Fibroblast of lung (primary cell): ENCODE measurements around the gene PLTP. TPM values are rescaled to one million over a fixed set of nuclear protein-coding genes. Genes with fewer than 3 reads are reported as not detected.

Experiments
- DNase-seq, 2 donors: peaks; one replicate each; pipeline versions ENCODE4 v3.0.0 to v3.0.0-alpha.2; 2010; ENCODE audit warnings: low read depth in 2 of 2
- H2AFZ ChIP-seq: 2 replicates; pipeline ENCODE4 v1.5.1; 2012; ENCODE audit warnings: low read length, control low read depth, inconsistent platforms
- H3K27ac ChIP-seq: 2 replicates; pipeline ENCODE4 v1.5.1; 2011; ENCODE audit warnings: low read length, control low read depth; ENCODE audit not compliant: insufficient read depth
- H3K27me3 ChIP-seq: 2 replicates; pipeline ENCODE4 v1.5.1; 2011; ENCODE audit warnings: mild to moderate bottlenecking, low read length; ENCODE audit not compliant: control insufficient read depth, insufficient read depth
- H3K36me3 ChIP-seq: 2 replicates; pipeline ENCODE4 v1.5.1; 2011; ENCODE audit warnings: low read length; ENCODE audit not compliant: control insufficient read depth, insufficient read depth
- H3K4me1 ChIP-seq: 2 replicates; pipeline ENCODE4 v1.5.1; 2011; ENCODE audit warnings: low read length; ENCODE audit not compliant: control insufficient read depth, insufficient read depth; ENCODE audit errors: extremely low read depth
- H3K4me2 ChIP-seq: 2 replicates; pipeline ENCODE4 v1.5.1; 2011; ENCODE audit warnings: low read length, control low read depth; ENCODE audit not compliant: insufficient read depth; ENCODE audit errors: extremely low read depth
- H3K4me3 ChIP-seq, 4 experiments: fragments of 200-600 bp in 1 of 4; sonication (generic) in 1 of 4; replicated peaks in 1 of 4; 2 replicates each; pipeline ENCODE4 v1.5.1; 2011 to 2016; ENCODE audit warnings: low read length in 4 of 4, low read depth in 3 of 4, mild to moderate bottlenecking in 3 of 4, control low read depth in 2 of 4, inconsistent platforms in 1 of 4, mixed read lengths in 1 of 4; ENCODE audit not compliant: insufficient read depth in 1 of 4; ENCODE audit errors: control extremely low read depth in 1 of 4
- H3K79me2 ChIP-seq: 2 replicates; pipeline ENCODE4 v1.5.1; 2012; ENCODE audit warnings: mild to moderate bottlenecking, low read length, inconsistent platforms; ENCODE audit not compliant: control insufficient read depth, insufficient read depth
- H3K9ac ChIP-seq: 2 replicates; pipeline ENCODE4 v1.5.1; 2011; ENCODE audit warnings: mild to moderate bottlenecking, low read length, control low read depth; ENCODE audit not compliant: insufficient read depth
- H3K9me3 ChIP-seq: 2 replicates; pipeline ENCODE4 v1.5.1; 2012; ENCODE audit warnings: low read depth, low read length; ENCODE audit not compliant: control insufficient read depth, insufficient read depth
- H4K20me1 ChIP-seq: 2 replicates; pipeline ENCODE4 v1.5.1; 2011; ENCODE audit warnings: low read length; ENCODE audit not compliant: control insufficient read depth, insufficient read depth; ENCODE audit errors: extremely low read depth
- CTCF ChIP-seq, 2 donors: IDR thresholded peaks in 1 of 2; conservative IDR thresholded peaks in 1 of 2; 1 replicate in 1 of 2; 2 replicates in 1 of 2; pipeline ENCODE4 v1.5.1; 2011 to 2012; ENCODE audit warnings: low read length in 2 of 2, control low read depth in 1 of 2, inconsistent platforms in 1 of 2, low read depth in 1 of 2, mild to moderate bottlenecking in 1 of 2
- EZH2 ChIP-seq: IDR thresholded peaks from 2 replicates; pipeline ENCODE4 v1.5.1; 2012; ENCODE audit warnings: low read length, control low read depth, mild to moderate bottlenecking; ENCODE audit errors: missing control alignments
- polyA plus RNA-seq, 2 donors: library from polyadenylated mRNA; depleted of rRNA in 1 of 2; stranded (reverse) in 1 of 2; unstranded in 1 of 2; fragments of >200 nt; gene quantifications; 2 replicates each; pipeline ENCODE4 v1.2.1, GENCODE V29; 2011 to 2012; ENCODE audit warnings: missing spikeins in 1 of 2
- total RNA-seq: library from RNA; depleted of rRNA; stranded (reverse); fragments of >200 nt; gene quantifications from 2 replicates; pipeline ENCODE4 v1.2.1, GENCODE V29; 2014

PLTP gene
- total and polyA plus RNA-seq, 2 donors (not counting 1 experiment from before 2014, with no cell fraction given) = 63.1 to 110 TPM

GRCh38 chr20:45866454-45866853, 45.5 kb downstream of the PLTP start:
- DNase-seq = no peak
- Histone ChIP-seq H4K20me1 (no peaks in the 10 kb centered on the region), H3K9ac (no peak overlapping the region), H3K4me1 (peaks cover 10% of the 10 kb centered on the region), H2AFZ (no peak overlapping the region), H3K9me3 (no peaks in the 10 kb centered on the region), H3K79me2 (no peaks in the 10 kb centered on the region), H3K27ac (no peak overlapping the region), H3K27me3 (no peaks in the 10 kb centered on the region), H3K4me3 (no peak overlapping the region), H3K4me2 (no peak overlapping the region), H3K36me3 (no peaks in the 10 kb centered on the region)
- no peak for TF ChIP-seq CTCF (conservative IDR thresholded peaks at IDR 0.05 in 1 of 2, IDR thresholded peaks at IDR 0.05 in 1 of 2; ENCODE audit: low read depth in 1 of 2, low read length in 2 of 2)
- TF ChIP-seq EZH2 = no peak

- H3K36me3 ChIP-seq = no peaks in the 10 kb centered on the region
- no peaks in the 10 kb centered on the region for H3K9me3 ChIP-seq
- H3K9ac ChIP-seq = no peak overlapping the region
- H3K4me2 ChIP-seq = no peak overlapping the region
- H3K27me3 ChIP-seq = no peaks in the 10 kb centered on the region
- TF ChIP-seq EZH2 (no peak), CTCF (conservative IDR thresholded peaks at IDR 0.05 in 1 of 2, IDR thresholded peaks at IDR 0.05 in 1 of 2; ENCODE audit: low read depth in 1 of 2, low read length in 2 of 2) (no peak)
- peaks cover 10% of the 10 kb centered on the region for H3K4me1 ChIP-seq
- DNase-seq = no peak
- no peak overlapping the region for H3K4me3 ChIP-seq
- H2AFZ ChIP-seq = no peak overlapping the region
- no peaks in the 10 kb centered on the region for H3K79me2 ChIP-seq
- H4K20me1 ChIP-seq = no peaks in the 10 kb centered on the region
- H3K27ac ChIP-seq = no peak overlapping the region
These were observed 48.1 kb downstream of the PLTP start for GRCh38 chr20:45863543-45864470.

- Histone ChIP-seq H2AFZ (no peak overlapping the region), H3K9ac (no peak overlapping the region), H3K4me1 (no peaks in the 10 kb centered on the region), H3K36me3 (no peaks in the 10 kb centered on the region), H3K4me2 (no peak overlapping the region), H3K27me3 (no peaks in the 10 kb centered on the region), H3K79me2 (peaks cover 6% of the 10 kb centered on the region), H4K20me1 (no peaks in the 10 kb centered on the region), H3K27ac (no peak overlapping the region), H3K9me3 (no peaks in the 10 kb centered on the region), H3K4me3 (no peak overlapping the region)
- DNase-seq = no peak
- TF ChIP-seq CTCF (conservative IDR thresholded peaks at IDR 0.05 in 1 of 2, IDR thresholded peaks at IDR 0.05 in 1 of 2; ENCODE audit: low read depth in 1 of 2, low read length in 2 of 2) (no peak), EZH2 (no peak)
These were observed 50.5 kb downstream of the PLTP start for GRCh38 chr20:45861221-45862075.
